Erythroblast (primary cell): ENCODE data around the gene DNAJC8.

Experiments
- DNase-seq, 2 experiments: peaks; one replicate each; lab custom pipeline; 2025; lab: John Stamatoyannopoulos, UW
- GATA1 ChIP-seq: IDR thresholded peaks from 2 replicates; pipeline ENCODE4 v1.6.1; 2011; ENCODE audit warnings: low read depth, mild to moderate bottlenecking, control low read depth, low read length, moderate library complexity
- POLR2A ChIP-seq: IDR thresholded peaks from 2 replicates; pipeline ENCODE4 v1.6.1; 2011; ENCODE audit warnings: mild to moderate bottlenecking, low read length

Gene DNAJC8

GRCh38 chr1:28178690-28179485 is 53.9 kb downstream of the DNAJC8 start:
- TF ChIP-seq GATA1, result no peak
- no peak for DNase-seq

GRCh38 chr1:28176492-28177470 is 56.0 kb downstream of the DNAJC8 start, which contains the start of gene PTAFR:
TSS of gene PTAFR (minus strand) at chr1:28176690. CDS start at chr1:28151021, 25,669 bp downstream.
- TF ChIP-seq POLR2A, result no peak
- TF ChIP-seq GATA1, result no peak
- DNase-seq, result no peak

- TF ChIP-seq POLR2A (no peak), GATA1 (no peak)
- no peak for DNase-seq
Observed at GRCh38 chr1:28175955-28176485, 56.8 kb downstream of the DNAJC8 start.

- TF ChIP-seq POLR2A (no peak), GATA1 (no peak)
- DNase-seq, result no peak
Observed at GRCh38 chr1:28173980-28174297, 58.9 kb downstream of the DNAJC8 start.

GRCh38 chr1:28173151-28173979 is 59.5 kb downstream of the DNAJC8 start:
- DNase-seq, result peak in 1 of 2 experiments; percentile 49

GRCh38 chr1:28172713-28173150 is 60.1 kb downstream of the DNAJC8 start:
- no peak for TF ChIP-seq GATA1
- no peak for TF ChIP-seq POLR2A
- DNase-seq, result peak in 1 of 2 experiments; percentile 65

More at GRCh38 chr1:28173151-28173979, 59.5 kb downstream of the DNAJC8 start:
- TF ChIP-seq GATA1 (no peak), POLR2A (no peak)

GRCh38 chr1:28171246-28171645 is 61.6 kb downstream of the DNAJC8 start:
- no peak for DNase-seq
- TF ChIP-seq POLR2A (no peak), GATA1 (no peak)

- TF ChIP-seq POLR2A, result no peak
- no peak for TF ChIP-seq GATA1
Observed at GRCh38 chr1:28170001-28170596, 62.7 kb downstream of the DNAJC8 start.

GRCh38 chr1:28163496-28164161 is 69.2 kb downstream of the DNAJC8 start:
- no peak for DNase-seq
- TF ChIP-seq POLR2A (no peak), GATA1 (no peak)

More at GRCh38 chr1:28170001-28170596, 62.7 kb downstream of the DNAJC8 start:
- DNase-seq, result no peak

GRCh38 chr1:28162151-28162550 is 70.7 kb downstream of the DNAJC8 start:
- DNase-seq, result no peak
- TF ChIP-seq GATA1 (no peak), POLR2A (no peak)

- DNase-seq, result no peak
- TF ChIP-seq POLR2A, result no peak
- no peak for TF ChIP-seq GATA1
Observed at GRCh38 chr1:28161751-28162150, 71.1 kb downstream of the DNAJC8 start.

GRCh38 chr1:28160782-28161266 is 72.0 kb downstream of the DNAJC8 start:
- TF ChIP-seq GATA1 (no peak), POLR2A (no peak)
- no peak for DNase-seq
